Colonic mucosa (tissue), 4 donors: ENCODE data around the gene CACNG4. TPM values are rescaled to one million over a fixed set of nuclear protein-coding genes. Genes with fewer than 3 reads are reported as not detected.

Source experiments
- DNase-seq: peaks from one replicate; pipeline ENCODE4 v3.0.0-alpha.2; 2020
- H3K27ac ChIP-seq: fragments of 200-600 bp; one replicate; pipeline ENCODE4 v1.8.0; 2021
- H3K27me3 ChIP-seq: fragments of 200-600 bp; one replicate; pipeline ENCODE4 v1.8.0; 2021
- H3K36me3 ChIP-seq: fragments of 200-600 bp; one replicate; pipeline ENCODE4 v1.8.0; 2021
- H3K4me1 ChIP-seq: fragments of 200-600 bp; one replicate; pipeline ENCODE4 v1.8.0; 2021; ENCODE audit warnings: mild to moderate bottlenecking
- H3K4me3 ChIP-seq: fragments of 200-600 bp; one replicate; pipeline ENCODE4 v1.8.0; 2021
- H3K9ac ChIP-seq, 2 donors: one replicate each; pipeline ENCODE4 v1.7.0; 2013; ENCODE audit warnings: control low read depth in 2 of 2, low read depth in 2 of 2, low read length in 2 of 2
- H3K9me3 ChIP-seq: fragments of 200-600 bp; one replicate; pipeline ENCODE4 v1.8.0; 2021
- intact Hi-C: fragments of 100-400 bp; cut with DNase I; formaldehyde crosslinking; loops from one replicate; pipeline ENCODE4 v1.14.1; 2022
- total RNA-seq, 2 donors: library from RNA; stranded (reverse); fragmentation: NEBNext Ultra II Directional in 1 of 2; extraction: Animal tissue kit (Norgen Biotek cat#: 25700) in 1 of 2; gene quantifications; one replicate each; pipeline ENCODE4 v1.2.1, GENCODE V29; 2021
- TF ChIP-seq, protein P1 (sequence below): fragments of 200-600 bp; IDR thresholded peaks from one replicate; pipeline ENCODE4 v1.8.0; 2022; ENCODE audit warnings: antibody characterized with exemption, mild to moderate bottlenecking
- donor health status: healthy.
- donor health status: DM: no; HTN: no; CAD: no.
- donor health status: DM: no; HTN: no; CAD: no.

The CACNG4 gene
- total RNA-seq, 2 donors from 2014 or later = 0.20 to 0.35 TPM

- TF ChIP-seq, protein P1, sequence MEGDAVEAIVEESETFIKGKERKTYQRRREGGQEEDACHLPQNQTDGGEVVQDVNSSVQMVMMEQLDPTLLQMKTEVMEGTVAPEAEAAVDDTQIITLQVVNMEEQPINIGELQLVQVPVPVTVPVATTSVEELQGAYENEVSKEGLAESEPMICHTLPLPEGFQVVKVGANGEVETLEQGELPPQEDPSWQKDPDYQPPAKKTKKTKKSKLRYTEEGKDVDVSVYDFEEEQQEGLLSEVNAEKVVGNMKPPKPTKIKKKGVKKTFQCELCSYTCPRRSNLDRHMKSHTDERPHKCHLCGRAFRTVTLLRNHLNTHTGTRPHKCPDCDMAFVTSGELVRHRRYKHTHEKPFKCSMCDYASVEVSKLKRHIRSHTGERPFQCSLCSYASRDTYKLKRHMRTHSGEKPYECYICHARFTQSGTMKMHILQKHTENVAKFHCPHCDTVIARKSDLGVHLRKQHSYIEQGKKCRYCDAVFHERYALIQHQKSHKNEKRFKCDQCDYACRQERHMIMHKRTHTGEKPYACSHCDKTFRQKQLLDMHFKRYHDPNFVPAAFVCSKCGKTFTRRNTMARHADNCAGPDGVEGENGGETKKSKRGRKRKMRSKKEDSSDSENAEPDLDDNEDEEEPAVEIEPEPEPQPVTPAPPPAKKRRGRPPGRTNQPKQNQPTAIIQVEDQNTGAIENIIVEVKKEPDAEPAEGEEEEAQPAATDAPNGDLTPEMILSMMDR = no peak
- no peaks in the 10 kb centered on the region for H3K36me3 ChIP-seq
- intact Hi-C loops = no loop called here
- H3K27ac ChIP-seq = no peak overlapping the region
- no peak for DNase-seq
- no peaks in the 10 kb centered on the region for H3K9me3 ChIP-seq
- no peaks in the 10 kb centered on the region for H3K4me1 ChIP-seq
- H3K27me3 ChIP-seq = no peaks in the 10 kb centered on the region
- no peak overlapping the region for H3K4me3 ChIP-seq
- no peak overlapping the region for H3K9ac ChIP-seq
Measured at GRCh38 chr17:66980896-66981295, 16.4 kb downstream of the CACNG4 start.

DNA sequence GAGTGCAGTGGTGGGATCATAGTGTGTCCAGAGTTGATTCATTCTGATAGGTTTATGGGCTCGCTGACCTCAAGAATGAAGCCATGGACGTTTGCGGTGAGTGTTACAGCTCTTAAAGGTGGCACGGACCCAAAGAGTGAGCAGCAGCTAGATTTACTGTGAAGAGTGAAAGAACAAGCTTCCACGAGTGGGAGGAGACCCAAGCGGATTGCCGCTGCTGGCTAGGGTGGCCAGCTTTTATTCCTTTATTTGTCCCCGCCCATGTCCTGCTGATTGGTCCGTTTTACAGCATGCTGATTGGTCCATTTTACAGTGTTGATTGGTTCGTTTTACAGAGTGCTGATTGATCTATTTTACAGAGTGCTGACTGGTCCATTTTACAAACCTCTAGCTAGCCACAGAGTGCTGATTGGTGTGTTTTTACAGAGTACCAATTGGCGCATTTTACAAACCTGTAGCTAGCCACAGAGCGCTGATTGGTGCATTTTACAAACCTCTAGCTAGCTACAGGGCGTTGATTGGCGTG, 17.5 kb downstream of the CACNG4 start:
- intact Hi-C loops = no loop called here
- Histone ChIP-seq H3K36me3 (no peaks in the 10 kb centered on the region), H3K27ac (no peak overlapping the region), H3K9ac (no peak overlapping the region), H3K27me3 (no peaks in the 10 kb centered on the region), H3K9me3 (no peaks in the 10 kb centered on the region), H3K4me3 (no peak overlapping the region), H3K4me1 (no peaks in the 10 kb centered on the region)
- no peak for DNase-seq
- TF ChIP-seq, protein P1 = no peak

DNA sequence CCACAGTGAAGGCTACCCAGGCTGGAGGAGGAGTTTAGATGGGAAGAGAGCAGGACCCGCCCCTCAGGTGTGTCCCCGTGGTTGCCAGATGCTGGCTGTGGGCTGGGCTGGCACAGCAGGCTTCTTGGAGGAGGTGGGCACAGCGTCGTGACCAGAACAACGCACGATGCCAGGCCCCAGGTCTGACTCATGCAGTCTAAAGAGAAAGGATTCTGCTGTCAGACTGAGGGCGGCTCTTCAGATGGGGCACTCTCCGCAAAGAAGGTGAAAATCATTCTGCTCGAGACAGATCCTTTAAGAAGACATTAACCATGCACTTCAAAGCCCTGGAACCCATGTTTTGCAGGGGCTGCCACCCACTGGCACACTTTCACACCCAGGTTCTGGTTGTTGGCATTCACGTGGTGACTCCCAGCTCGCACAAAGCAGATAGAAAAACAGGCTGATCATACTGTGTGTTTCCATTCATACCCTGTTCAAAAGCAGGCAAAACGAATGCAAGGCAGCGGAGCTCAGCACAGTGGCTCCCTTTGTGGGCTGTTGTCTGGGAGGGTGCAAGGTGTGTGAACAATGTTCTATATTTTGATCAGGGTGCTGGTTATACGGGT, 19.0 kb downstream of the CACNG4 start:
- H3K4me3 ChIP-seq = no peak overlapping the region
- H3K9ac ChIP-seq = no peak overlapping the region
- no peaks in the 10 kb centered on the region for H3K27me3 ChIP-seq
- H3K27ac ChIP-seq = no peak overlapping the region
- H3K36me3 ChIP-seq = no peaks in the 10 kb centered on the region
- DNase-seq = no peak
- H3K4me1 ChIP-seq = no peaks in the 10 kb centered on the region
- TF ChIP-seq, protein P1 = no peak
- no peaks in the 10 kb centered on the region for H3K9me3 ChIP-seq
- intact Hi-C loops = no loop called here

DNA sequence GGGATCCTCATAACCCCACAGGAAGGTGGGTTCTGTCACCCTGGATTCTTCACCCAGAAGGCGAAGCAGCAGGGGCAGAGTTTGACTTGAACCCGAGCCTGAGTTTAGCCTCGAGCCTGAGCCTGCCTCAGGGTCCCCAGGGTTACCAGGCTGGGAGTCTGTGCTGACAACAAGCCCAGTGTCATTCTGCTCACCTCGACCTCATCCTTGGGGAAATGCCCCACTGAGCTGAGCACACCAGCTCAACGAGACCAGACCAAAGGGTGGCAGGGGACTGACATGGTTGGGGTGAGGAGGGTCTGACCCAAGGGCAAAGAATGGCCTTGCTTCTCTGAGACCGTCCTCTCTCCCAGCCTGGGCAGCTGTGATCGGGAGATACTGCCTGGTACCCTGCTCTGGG, 20.2 kb downstream of the CACNG4 start:
- DNase-seq = no peak
- intact Hi-C loops = no loop called here
- H3K9me3 ChIP-seq = no peaks in the 10 kb centered on the region
- H3K27ac ChIP-seq = no peak overlapping the region
- H3K9ac ChIP-seq = no peak overlapping the region
- no peak overlapping the region for H3K4me3 ChIP-seq
- TF ChIP-seq, protein P1 = no peak
- H3K4me1 ChIP-seq = no peaks in the 10 kb centered on the region
- no peaks in the 10 kb centered on the region for H3K27me3 ChIP-seq
- no peaks in the 10 kb centered on the region for H3K36me3 ChIP-seq

- H3K36me3 ChIP-seq = no peaks in the 10 kb centered on the region
- intact Hi-C loops = no loop called here
- no peak for DNase-seq
- no peak overlapping the region for H3K9ac ChIP-seq
- no peaks in the 10 kb centered on the region for H3K27me3 ChIP-seq
- TF ChIP-seq, protein P1 = no peak
- H3K4me3 ChIP-seq = no peak overlapping the region
- H3K4me1 ChIP-seq = no peaks in the 10 kb centered on the region
- H3K27ac ChIP-seq = no peak overlapping the region
- H3K9me3 ChIP-seq = no peaks in the 10 kb centered on the region
Measured at GRCh38 chr17:66985338-66986237, 21.1 kb downstream of the CACNG4 start.
